WTC11 (cell line): ENCODE data around the gene PRDM5.

Source experiments
- CREM ChIP-seq: sonication (generic); formaldehyde crosslinking; IDR thresholded peaks from 2 replicates; pipeline ENCODE4 v1.8.1; 2022; ENCODE audit warnings: mild to moderate bottlenecking, missing genetic modification reagents, moderate library complexity
- CTCF ChIP-seq: fragments of 200-600 bp; IDR thresholded peaks from 2 replicates; pipeline ENCODE4 v1.8.0; 2022; ENCODE audit warnings: antibody characterized with exemption
- TF ChIP-seq, protein P1 (sequence below): sonication (generic); formaldehyde crosslinking; IDR thresholded peaks from 2 replicates; pipeline ENCODE4 v1.8.0; 2023; ENCODE audit warnings: missing genetic modification reagents, mild to moderate bottlenecking, borderline replicate concordance

GRCh38 chr4:120653804-120654573, 268.5 kb downstream of the PRDM5 start:
- TF ChIP-seq CTCF, result no peak
- TF ChIP-seq, protein P1, sequence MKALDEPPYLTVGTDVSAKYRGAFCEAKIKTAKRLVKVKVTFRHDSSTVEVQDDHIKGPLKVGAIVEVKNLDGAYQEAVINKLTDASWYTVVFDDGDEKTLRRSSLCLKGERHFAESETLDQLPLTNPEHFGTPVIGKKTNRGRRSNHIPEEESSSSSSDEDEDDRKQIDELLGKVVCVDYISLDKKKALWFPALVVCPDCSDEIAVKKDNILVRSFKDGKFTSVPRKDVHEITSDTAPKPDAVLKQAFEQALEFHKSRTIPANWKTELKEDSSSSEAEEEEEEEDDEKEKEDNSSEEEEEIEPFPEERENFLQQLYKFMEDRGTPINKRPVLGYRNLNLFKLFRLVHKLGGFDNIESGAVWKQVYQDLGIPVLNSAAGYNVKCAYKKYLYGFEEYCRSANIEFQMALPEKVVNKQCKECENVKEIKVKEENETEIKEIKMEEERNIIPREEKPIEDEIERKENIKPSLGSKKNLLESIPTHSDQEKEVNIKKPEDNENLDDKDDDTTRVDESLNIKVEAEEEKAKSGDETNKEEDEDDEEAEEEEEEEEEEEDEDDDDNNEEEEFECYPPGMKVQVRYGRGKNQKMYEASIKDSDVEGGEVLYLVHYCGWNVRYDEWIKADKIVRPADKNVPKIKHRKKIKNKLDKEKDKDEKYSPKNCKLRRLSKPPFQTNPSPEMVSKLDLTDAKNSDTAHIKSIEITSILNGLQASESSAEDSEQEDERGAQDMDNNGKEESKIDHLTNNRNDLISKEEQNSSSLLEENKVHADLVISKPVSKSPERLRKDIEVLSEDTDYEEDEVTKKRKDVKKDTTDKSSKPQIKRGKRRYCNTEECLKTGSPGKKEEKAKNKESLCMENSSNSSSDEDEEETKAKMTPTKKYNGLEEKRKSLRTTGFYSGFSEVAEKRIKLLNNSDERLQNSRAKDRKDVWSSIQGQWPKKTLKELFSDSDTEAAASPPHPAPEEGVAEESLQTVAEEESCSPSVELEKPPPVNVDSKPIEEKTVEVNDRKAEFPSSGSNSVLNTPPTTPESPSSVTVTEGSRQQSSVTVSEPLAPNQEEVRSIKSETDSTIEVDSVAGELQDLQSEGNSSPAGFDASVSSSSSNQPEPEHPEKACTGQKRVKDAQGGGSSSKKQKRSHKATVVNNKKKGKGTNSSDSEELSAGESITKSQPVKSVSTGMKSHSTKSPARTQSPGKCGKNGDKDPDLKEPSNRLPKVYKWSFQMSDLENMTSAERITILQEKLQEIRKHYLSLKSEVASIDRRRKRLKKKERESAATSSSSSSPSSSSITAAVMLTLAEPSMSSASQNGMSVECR (CRISPR knock-in tag), result no peak
- TF ChIP-seq CREM (CRISPR knock-in tag), result no peak
